ENCODE results near the gene ZNF628. TPM values are rescaled to one million over a fixed set of nuclear protein-coding genes. Genes with fewer than 3 reads are reported as not detected.

The ZNF628 gene
- total and polyA plus RNA-seq, 2 of the 8 experiments (the other 6 are each of a cell fraction or from before 2014, with no cell fraction given): 1.7 to 10.8 TPM

DNA sequence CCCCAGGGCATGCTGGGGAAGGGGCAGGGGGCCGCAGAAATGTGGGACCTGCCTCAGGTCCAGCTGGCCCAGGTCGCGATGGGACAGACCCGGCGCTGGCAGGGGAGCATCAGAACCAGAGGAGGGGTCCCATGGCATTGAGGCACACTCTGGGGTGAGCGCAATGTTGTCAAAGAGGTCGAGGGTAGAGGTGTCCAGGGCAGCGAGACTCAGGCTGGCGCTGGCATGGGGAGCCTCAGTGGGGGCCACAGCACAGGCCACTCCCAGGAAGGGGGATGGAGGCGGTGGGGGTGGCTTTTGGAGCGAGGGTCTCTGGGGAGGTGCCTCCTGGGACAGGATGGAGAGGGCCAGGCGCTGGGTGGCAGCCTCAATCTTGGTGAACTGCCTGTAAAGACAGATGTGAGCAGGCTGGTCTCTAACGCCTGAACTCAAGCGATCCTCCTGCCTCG is 12.8 kb upstream of the ZNF628 start (continued):
- TF ChIP-seq HDAC6 (IDR thresholded peaks at IDR 0.05; ENCODE audit: low read depth, low read length): no peak
- no peak for TF ChIP-seq TAF7 (optimal IDR thresholded peaks at IDR 0.05; ENCODE audit: borderline replicate concordance, low read depth, low read length)
- TF ChIP-seq, protein P1, sequence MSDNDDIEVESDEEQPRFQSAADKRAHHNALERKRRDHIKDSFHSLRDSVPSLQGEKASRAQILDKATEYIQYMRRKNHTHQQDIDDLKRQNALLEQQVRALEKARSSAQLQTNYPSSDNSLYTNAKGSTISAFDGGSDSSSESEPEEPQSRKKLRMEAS (IDR thresholded peaks at IDR 0.05): no peak
- TF ChIP-seq KDM5A (IDR thresholded peaks at IDR 0.05; ENCODE audit: low read length): no peak
- no peak for TF ChIP-seq BRCA1 (IDR thresholded peaks at IDR 0.05; ENCODE audit: low read depth, low read length)
- TF ChIP-seq SP4 (IDR thresholded peaks at IDR 0.05; ENCODE audit: low read length): no peak
